Stimulated activated CD4-positive, alpha-beta T cell treated with anti-CD3 and anti-CD28 coated beads, Interleukin-4, amount 100 ng/mL, for 4 hours (primary cell): ENCODE measurements around the gene DGKI.
A peak's percentile ranks its signal among the peaks of the same experiment; 100 is the strongest.

ENCODE experiments used
- DNase-seq, 2 experiments: peaks; one replicate each; pipeline ENCODE4 v3.0.0-alpha.2; 2020

The DGKI gene

DNA sequence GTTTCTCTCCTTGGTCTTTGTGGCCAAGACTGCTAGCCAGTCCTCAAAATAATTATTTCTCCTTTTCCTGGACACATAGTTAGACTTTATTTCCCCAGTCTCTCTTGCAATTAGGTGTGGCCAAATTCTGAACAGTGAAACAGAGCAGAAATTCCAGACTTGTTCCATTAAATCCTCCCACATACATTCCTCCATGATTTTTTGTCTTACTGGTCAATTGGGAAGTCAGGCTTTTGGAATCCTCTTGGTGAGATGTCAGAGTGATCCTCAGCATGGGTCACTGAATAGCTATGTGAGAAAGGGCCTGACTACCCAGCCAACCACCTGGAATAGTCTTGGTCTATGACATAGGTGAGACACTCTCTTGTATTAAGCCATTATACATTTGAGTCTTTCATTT lies 164.2 kb downstream of the DGKI start:
- DNase-seq, result no peak

- DNase-seq, result no peak
Observed at GRCh38 chr7:137681657-137682562, 164.9 kb downstream of the DGKI start.

- no peak for DNase-seq
Observed at GRCh38 chr7:137674551-137675409, 172.0 kb downstream of the DGKI start.

GRCh38 chr7:137674048-137674447 lies 172.7 kb downstream of the DGKI start:
- no peak for DNase-seq

DNA sequence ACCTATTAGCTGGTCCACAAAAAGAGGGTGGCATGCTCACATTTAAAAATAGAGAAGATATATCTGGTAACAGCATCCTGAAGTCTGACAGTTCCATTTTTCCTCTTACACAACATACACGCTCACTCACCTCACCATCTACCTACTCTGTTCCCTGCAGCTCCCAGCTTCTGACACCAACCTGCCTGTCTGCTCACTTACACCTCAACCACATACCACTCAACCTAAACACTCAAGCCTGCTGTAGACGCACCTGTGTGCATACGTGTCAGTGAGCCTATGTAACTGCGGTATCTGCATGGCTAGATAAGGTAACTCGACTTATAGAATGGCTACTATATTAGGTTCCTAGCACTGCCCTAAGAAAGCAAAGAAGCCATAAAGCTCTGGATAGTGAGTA lies 174.9 kb downstream of the DGKI start:
- DNase-seq, result no peak

DNA sequence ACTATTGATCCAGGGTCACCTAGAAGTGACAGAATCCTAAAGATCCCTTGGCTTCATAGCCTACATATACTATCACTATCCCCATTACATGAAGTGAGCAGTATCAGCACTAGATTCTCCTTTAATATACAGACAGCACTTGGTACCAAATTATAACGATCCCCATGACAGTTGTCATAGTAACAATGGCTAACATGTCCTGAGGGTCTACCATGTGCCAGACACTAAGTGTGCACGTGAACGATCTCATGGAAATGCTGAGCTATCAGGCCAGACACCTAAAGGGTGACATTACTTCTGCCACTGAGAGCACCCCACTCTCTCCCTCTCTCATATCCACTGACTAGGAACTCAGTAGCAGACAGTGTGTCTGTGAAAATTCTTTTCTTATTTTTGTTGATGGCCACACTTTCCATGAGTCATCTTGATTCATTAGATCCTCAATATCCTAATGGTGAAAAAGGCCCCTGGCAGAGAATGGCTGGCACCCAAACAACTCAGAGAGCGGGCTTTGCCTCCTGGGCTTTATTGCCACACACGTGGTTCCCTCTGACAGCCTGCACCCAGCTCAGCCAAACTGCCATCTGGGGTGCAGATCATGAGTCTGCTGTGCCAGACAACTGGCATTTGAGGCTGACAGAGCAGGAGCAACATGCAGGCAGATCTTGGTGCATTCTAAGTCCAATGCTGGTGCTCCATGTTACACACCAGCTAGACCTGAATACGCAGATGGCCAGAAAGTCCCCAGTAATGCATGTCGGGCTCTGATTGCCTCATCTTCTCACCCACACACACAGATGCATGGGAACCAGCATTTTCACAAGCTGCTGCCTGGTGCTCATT lies 176.3 kb downstream of the DGKI start:
- DNase-seq, result no peak

DNA sequence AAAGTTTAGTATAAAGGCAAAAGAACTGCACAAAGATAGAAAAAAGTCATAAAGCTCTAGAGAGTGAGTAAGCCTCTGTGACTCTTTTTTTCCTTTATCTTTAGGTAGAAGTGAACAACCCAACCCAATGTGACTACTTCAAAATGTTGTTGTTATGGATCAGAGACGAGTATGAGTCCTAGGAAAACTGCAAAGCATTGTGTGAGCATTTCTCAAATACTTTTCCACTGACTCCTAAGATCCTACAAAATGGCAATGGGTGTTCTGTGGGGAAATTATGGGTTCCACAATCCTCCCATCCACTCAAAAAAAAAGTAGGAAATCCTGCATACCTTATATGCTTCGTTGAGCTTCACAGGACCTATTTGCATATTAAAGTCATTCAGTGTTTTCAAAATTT lies 177.1 kb downstream of the DGKI start:
- DNase-seq, result no peak

DNA sequence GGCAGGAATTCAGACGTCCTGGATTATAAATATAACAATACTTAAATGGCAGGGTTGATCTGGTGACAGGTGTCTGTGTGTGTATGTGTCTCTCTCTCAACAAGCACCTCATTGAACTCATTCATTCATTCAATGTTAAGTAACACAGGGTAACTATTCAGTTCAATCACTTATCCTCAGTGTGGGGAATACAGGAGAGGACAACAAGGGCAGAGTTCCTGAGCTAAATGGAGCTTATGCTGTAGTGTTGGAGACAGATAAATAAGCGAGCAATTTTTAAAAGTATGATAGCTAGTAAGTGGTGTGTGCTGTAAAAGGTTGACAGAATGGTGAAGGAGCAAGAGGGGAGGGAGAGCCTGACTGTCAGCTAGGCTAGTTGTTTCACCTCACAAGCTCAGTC lies 178.4 kb downstream of the DGKI start:
- DNase-seq, result no peak

- DNase-seq, result no peak
Observed at GRCh38 chr7:137667633-137668387, 179.0 kb downstream of the DGKI start.

DNA sequence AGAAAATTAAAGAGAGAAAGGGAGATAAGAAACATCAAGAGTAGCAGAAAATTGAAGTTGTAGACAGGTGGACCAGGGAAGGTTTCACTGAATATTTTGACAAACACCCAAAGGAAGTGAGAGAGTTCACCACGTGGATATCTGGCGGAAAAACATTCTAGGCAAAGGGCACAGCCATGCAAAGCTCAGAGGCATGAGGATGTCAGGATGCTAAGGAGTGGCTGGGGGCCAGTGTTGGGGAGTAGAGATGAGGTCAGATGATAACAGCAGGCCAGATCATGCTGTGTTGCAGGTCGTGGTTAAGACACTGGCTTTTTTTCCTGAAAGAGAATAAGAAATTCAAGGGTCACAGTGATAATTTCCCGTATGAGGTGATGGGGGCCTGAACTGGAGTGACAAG lies 181.9 kb downstream of the DGKI start:
- DNase-seq, result no peak

GRCh38 chr7:137661634-137662033 lies 185.1 kb downstream of the DGKI start:
- DNase-seq, result no peak

DNA sequence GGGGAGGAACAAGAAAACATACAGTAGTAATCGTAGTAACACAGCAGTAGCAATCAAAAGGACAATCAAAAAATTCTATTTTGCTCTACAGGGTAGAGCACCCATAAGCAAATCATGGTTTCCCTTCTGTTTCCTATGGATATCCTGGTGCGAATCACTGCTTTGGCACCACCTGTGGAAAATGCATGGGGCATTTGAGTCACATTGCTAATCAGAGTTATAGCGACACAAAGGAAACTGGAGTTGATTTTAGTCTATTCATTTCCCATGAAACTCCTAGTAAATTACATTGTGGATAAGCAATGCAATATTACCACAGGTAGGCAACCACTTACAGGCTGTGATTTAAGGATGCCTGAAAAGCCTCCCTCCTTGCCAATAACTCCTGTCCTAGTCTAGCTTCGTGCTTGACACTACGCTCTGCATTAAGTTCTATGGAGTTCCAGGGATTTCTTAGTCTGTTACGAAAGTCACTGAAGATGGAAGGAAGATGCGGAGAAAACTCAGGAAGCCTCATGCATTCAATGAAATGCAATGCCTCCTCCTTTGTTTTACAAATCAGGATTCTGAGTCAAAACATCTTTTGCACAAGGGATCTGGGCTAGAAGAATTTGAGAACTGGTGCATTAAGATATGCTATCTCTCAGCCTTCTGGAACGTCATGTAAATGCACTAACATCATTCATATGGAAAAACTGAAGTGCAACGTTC lies 188.4 kb downstream of the DGKI start:
- no peak for DNase-seq

DNA sequence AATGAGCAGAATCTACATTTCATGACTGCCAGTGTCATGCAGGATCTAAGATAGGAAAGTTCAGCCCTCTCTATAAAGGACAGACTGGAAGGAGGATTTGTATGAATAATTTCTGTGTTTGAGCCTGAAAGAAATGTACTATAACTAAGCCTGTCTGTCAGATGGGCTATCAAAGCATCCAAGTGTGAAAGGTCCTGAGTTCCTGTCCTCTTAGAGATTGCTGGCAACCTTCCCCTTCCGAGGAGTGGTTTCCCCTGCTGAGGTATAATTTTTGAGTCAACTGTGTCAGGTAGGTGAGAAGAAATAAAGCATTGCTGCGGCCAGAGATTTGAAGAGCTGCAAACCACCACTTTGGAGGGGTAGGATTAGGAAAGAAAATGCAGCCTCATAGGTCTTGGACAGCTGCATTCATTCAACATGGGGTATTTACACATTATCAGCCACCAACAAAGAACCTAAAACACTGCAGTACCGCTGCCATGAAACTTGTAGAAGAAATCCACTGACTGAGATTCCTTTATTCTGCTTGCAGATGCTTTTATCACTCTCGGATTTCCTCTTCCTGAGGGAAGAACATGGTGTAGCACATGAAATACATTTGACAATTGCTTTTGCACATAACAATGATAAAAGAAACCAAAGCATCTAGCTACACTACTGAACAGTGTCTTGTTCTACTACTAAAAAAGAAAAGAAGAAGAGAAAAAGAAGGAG lies 189.1 kb downstream of the DGKI start:
- no peak for DNase-seq

- no peak for DNase-seq
Observed at GRCh38 chr7:137656850-137657232, 189.9 kb downstream of the DGKI start.

DNA sequence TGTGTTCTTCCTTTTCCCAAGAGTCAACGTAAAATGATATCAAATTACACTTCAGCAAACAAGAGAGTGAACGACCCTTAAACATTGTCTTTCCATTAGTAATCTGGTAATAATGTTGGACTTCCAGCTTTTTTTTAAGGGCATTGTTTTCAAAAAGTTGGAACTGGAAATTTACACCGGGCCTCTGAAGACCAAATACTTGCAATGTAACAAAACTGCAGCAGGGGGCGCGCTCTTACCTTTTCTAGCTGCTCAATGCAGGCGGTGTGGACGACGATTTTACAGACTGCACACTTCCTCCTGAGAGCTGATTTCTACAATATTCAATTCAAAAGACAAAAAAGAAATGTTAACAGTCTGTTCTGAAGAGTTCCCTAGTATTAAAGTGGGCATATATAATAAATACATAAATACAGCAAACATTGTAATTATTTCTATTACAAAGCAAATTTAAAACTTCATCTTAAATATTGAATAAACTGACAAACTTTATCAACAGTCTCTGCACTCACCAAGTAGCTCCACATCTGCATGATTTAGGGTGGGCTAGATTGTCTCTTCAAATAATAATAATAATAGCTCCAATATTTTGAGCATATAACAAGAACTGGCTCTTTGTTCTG lies 190.4 kb downstream of the DGKI start:
- DNase-seq, result peak; percentile 28 to 54

DNA sequence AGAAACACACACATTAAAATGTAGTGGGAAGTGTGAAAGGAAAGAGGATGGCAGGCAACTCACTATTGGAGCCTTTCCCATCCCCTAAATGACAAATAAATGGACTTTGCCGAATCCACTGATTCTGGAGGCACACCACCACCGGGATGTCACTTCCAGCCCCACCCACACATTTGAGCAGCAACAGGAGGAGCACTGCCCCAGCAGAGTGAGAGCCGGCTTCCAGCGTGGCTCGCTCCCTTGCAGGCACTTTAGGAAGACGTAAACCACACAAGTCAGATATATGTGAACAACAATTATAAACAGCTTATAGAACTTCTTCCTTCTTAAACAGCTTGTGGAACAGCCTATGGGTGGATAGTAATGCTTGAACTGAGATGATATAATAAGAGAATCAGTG lies 191.0 kb downstream of the DGKI start:
- DNase-seq, result no peak

DNA sequence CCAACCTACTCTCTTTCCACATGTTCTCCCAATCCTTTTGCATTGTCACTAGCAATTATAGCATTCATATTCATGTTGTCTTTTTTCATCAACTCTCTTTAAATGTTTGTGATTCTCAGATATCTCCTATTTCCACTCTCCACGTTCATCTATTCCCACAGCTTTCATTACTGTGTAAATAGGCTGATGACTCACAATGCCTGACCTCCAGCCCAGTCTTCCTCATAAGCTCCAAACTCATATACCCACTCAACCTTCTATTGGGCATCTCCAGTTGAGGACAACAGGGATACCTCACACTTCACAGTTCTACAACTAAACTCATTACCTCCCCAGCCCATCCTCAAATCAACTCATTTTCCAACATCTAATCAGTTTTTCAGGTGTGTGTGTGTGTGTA lies 194.1 kb downstream of the DGKI start:
- DNase-seq, result no peak

- DNase-seq, result no peak
Observed at GRCh38 chr7:137647905-137648565, 198.7 kb downstream of the DGKI start.

DNA sequence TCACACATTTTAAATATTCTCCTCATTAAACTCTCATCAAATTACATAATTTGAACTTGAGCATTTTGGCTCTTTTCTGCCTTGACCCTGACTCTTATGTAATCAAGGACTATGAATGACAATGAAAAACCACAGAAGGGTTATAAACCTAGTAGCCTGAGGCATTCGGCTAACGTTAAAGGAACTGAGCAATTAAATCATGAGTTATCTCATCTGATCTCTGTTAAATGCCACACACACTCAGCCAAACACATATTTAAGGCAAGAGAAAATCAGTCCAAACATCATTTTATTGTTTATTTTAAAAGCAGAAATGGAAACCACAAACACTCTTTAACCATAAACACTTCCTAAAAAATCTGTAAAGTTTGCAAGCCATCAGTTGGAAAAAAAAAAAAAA lies 204.3 kb downstream of the DGKI start:
- DNase-seq, result no peak

- DNase-seq, result no peak
Observed at GRCh38 chr7:137642031-137642430, 204.7 kb downstream of the DGKI start.
